T-cell (primary cell): ENCODE data around the gene PMPCA. TPM values are rescaled to one million over a fixed set of nuclear protein-coding genes. Genes with fewer than 3 reads are reported as not detected.

ENCODE experiments used
- ATAC-seq, 4 experiments: fragments of 200-7000 bp in 3 of 4; fragments of 150-1000 bp in 1 of 4; cut with Tn5 transposase; replicated peaks in 1 of 4; 1 replicate in 3 of 4; 2 replicates in 1 of 4; pipeline ENCODE4 v1.10.0; 2021; ENCODE audit warnings: moderate library complexity in 3 of 4, mild to moderate bottlenecking in 2 of 4, moderate number of reproducible peaks in 1 of 4
- CTCF ChIA-PET, 2 donors: fragments of 300-600 bp; sonication (Branson Sonifier 250); formaldehyde crosslinking; loops; one replicate each; lab custom pipeline; 2022; ENCODE audit warnings: antibody characterized with exemption in 2 of 2; lab: Charles Lee
- POLR2A ChIA-PET, 2 donors: fragments of 300-600 bp; sonication (Branson Sonifier 250); formaldehyde crosslinking; loops; one replicate each; lab custom pipeline; 2022; ENCODE audit warnings: antibody characterized with exemption in 2 of 2; lab: Charles Lee
- DNase-seq, 35 experiments: peaks; one replicate each; pipeline versions ENCODE4 v3.0.0 to v3.0.0-alpha.2; 2013 to 2023
- H3K27ac ChIP-seq: one replicate; pipeline ENCODE4 v1.5.1; 2013; ENCODE audit warnings: low read length
- H3K27me3 ChIP-seq, 2 experiments: replicated peaks in 1 of 2; 1 replicate in 1 of 2; 2 replicates in 1 of 2; pipeline versions ENCODE4 v1.6.1 to v1.7.0; 2013; ENCODE audit warnings: low read length in 1 of 2, mixed read lengths in 1 of 2; ENCODE audit not compliant: control insufficient read depth in 2 of 2, insufficient read depth in 2 of 2; ENCODE audit errors: extremely low read depth in 1 of 2
- H3K36me3 ChIP-seq, 2 donors: 1 replicate in 1 of 2; 2 replicates in 1 of 2; pipeline versions ENCODE4 v1.6.1 to v1.7.0; 2013; ENCODE audit warnings: low read length in 1 of 2; ENCODE audit not compliant: control insufficient read depth in 2 of 2, insufficient read depth in 1 of 2; ENCODE audit errors: extremely low read depth in 1 of 2
- H3K4me1 ChIP-seq, 2 experiments: 1 replicate in 1 of 2; 2 replicates in 1 of 2; pipeline versions ENCODE4 v1.6.1 to v1.7.0; 2013; ENCODE audit warnings: low read length in 2 of 2, mixed read lengths in 1 of 2; ENCODE audit not compliant: insufficient read depth in 2 of 2, control insufficient read depth in 1 of 2; ENCODE audit errors: extremely low read depth in 1 of 2
- H3K4me3 ChIP-seq, 2 donors: 1 replicate in 1 of 2; 2 replicates in 1 of 2; pipeline versions ENCODE4 v1.5.1 to v1.7.0; 2013; ENCODE audit warnings: mild to moderate bottlenecking in 2 of 2, low read length in 1 of 2, moderate library complexity in 1 of 2; ENCODE audit not compliant: control insufficient read depth in 1 of 2; ENCODE audit errors: extremely low read depth in 1 of 2
- H3K9me3 ChIP-seq: 2 replicates; pipeline ENCODE4 v1.7.0; 2013
- H3K27ac Mint-ChIP-seq, 2 donors: one replicate each; pipeline ENCODE4 v1.8.0; 2020 to 2021; ENCODE audit warnings: mild to moderate bottlenecking in 2 of 2, mixed read lengths in 2 of 2
- H3K27me3 Mint-ChIP-seq, 2 donors: one replicate each; pipeline ENCODE4 v1.8.0; 2021 to 2022; ENCODE audit warnings: mixed read lengths in 2 of 2
- H3K36me3 Mint-ChIP-seq: one replicate; pipeline ENCODE4 v1.8.0; 2021; ENCODE audit warnings: mixed read lengths
- H3K4me1 Mint-ChIP-seq, 3 donors: one replicate each; pipeline ENCODE4 v1.8.0; 2020 to 2022; ENCODE audit warnings: mixed read lengths in 3 of 3, mild to moderate bottlenecking in 1 of 3
- H3K4me3 Mint-ChIP-seq, 3 donors: one replicate each; pipeline ENCODE4 v1.8.0; 2020 to 2022; ENCODE audit warnings: mild to moderate bottlenecking in 3 of 3, mixed read lengths in 3 of 3, moderate library complexity in 3 of 3
- H3K9me3 Mint-ChIP-seq, 3 donors: one replicate each; pipeline ENCODE4 v1.8.0; 2020 to 2022; ENCODE audit warnings: mixed read lengths in 3 of 3
- WGBS: methylation state at CpG from one replicate; pipeline ENCODE4 v1.1.5; 2013; ENCODE audit warnings: missing lambda C conversion rate; ENCODE audit not compliant: insufficient coverage; 5-methylcytosine and 5-hydroxymethylcytosine counted together
- total RNA-seq, 35 experiments: library from RNA in 6 of 35; stranded (reverse) in 6 of 35; fragments of 120-200 nt in 1 of 35; gene quantifications; one replicate each; pipeline versions ENCODE4 v1.2.1 to v1.2.4 and lab custom pipeline; 2013 to 2026

Gene PMPCA
- total RNA-seq, 5 donors from 2014 or later (not counting 1 experiment from before 2014, with no cell fraction given): 55.8 to 81.9 (median 65.7) TPM

DNA sequence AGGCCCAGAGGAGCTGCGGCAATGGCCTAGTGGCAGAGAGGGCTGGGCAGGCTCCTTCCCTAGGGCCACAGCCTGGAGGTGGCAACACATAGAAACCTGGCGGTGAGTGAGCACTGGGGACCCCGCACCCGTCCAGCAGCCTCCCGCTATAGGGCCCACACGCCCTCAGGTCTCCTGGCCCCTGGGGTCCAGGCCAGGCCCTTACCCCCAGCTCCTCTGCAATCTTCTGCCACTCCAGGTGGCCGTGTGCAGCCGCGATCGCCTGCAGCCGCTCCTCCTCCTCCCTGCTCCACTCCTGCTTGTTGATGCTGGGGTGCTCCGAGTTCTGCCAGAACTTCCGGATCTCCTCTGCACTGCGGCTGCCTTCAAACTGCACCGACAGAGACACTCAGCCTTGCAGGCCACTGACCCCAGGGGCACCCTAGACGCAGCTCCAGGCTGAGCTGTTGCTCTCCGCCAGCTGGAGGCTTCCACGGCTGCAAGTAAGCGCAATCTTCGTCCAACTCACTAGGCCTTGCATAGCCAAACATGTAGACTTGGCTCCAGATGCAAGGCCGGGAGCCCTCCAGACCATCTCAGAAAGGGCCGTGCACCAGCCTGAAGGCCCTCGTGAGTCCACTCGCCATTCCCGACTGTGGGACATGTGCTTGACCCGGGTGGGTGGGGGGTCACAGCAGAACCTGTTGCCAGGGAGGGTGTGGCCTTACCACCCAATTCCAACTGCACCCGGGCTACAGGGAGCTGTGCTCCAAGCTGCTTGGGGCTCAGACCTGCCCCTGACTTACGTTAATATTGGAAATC is 18.5 kb upstream of the PMPCA start:
- Mint-ChIP-seq H3K36me3 (peaks cover 46% of the 10 kb centered on the region), H3K4me3 (no peak overlapping the region), H3K27ac (no peak overlapping the region), H3K9me3 (no peaks in the 10 kb centered on the region), H3K27me3 (no peaks in the 10 kb centered on the region), H3K4me1 (no peaks in the 10 kb centered on the region)
- CTCF ChIA-PET: no interaction called here
- Histone ChIP-seq H3K9me3 (no peaks in the 10 kb centered on the region), H3K27ac (no peak overlapping the region), H3K4me1 (no peaks in the 10 kb centered on the region), H3K4me3 (no peak overlapping the region), H3K36me3 (peaks cover 4 to 85% of the 10 kb centered on the region in 2 donors), H3K27me3 (peaks cover 0 to 4% of the 10 kb centered on the region in 2 experiments)
- 97% methylated on average over 26 of the region's 28 CpGs for WGBS
- no peak for DNase-seq
- no peak for ATAC-seq
- POLR2A ChIA-PET: no interaction called here

GRCh38 chr9:136392538-136393449 is 17.7 kb upstream of the PMPCA start:
- POLR2A ChIA-PET: interaction anchor here in 1 of 2 donors (0.5 kb wide), 2 partner anchors 10 to 24 kb away, joined by 3 read pairs; no protein-coding TSS in a partner anchor
- CTCF ChIA-PET: no interaction called here
- DNase-seq (no peak), ATAC-seq (no peak)
- Mint-ChIP-seq H3K4me3 (no peak overlapping the region), H3K27ac (no peak overlapping the region), H3K27me3 (no peaks in the 10 kb centered on the region), H3K36me3 (peaks cover 43% of the 10 kb centered on the region), H3K4me1 (peaks cover 0 to 2% (median 2%) of the 10 kb centered on the region in 3 donors), H3K9me3 (no peaks in the 10 kb centered on the region)
- Histone ChIP-seq H3K36me3 (peaks cover 4 to 83% of the 10 kb centered on the region in 2 donors), H3K27ac (no peak overlapping the region), H3K4me3 (no peak overlapping the region), H3K27me3 (peaks cover 0 to 4% of the 10 kb centered on the region in 2 experiments), H3K4me1 (no peaks in the 10 kb centered on the region), H3K9me3 (no peaks in the 10 kb centered on the region)
- 93% methylated on average over 18 of the region's 21 CpGs for WGBS

GRCh38 chr9:136393531-136393930 is 16.9 kb upstream of the PMPCA start:
- H3K4me3 Mint-ChIP-seq: no peak overlapping the region
- no peaks in the 10 kb centered on the region for H3K9me3 Mint-ChIP-seq
- DNase-seq (no peak), ATAC-seq (no peak)
- H3K4me1 Mint-ChIP-seq: peaks cover under 1 to 7% (median 6%) of the 10 kb centered on the region in 3 donors
- 92% methylated on average over 8 of the region's 17 CpGs for WGBS
- POLR2A ChIA-PET: interaction anchor here in 1 of 2 donors (0.5 kb wide), 2 partner anchors 12 to 23 kb away, joined by 3 to 4 read pairs; no protein-coding TSS in a partner anchor
- Histone ChIP-seq H3K4me1 (peaks cover 0 to 4% of the 10 kb centered on the region in 2 experiments), H3K9me3 (no peaks in the 10 kb centered on the region), H3K27ac (no peak overlapping the region), H3K4me3 (no peak overlapping the region), H3K36me3 (peaks cover under 1 to 80% of the 10 kb centered on the region in 2 donors), H3K27me3 (peaks cover 0 to 4% of the 10 kb centered on the region in 2 experiments)
- H3K27ac Mint-ChIP-seq: no peak overlapping the region
- CTCF ChIA-PET: no interaction called here
- H3K27me3 Mint-ChIP-seq: no peaks in the 10 kb centered on the region
- H3K36me3 Mint-ChIP-seq: peaks cover 39% of the 10 kb centered on the region

DNA sequence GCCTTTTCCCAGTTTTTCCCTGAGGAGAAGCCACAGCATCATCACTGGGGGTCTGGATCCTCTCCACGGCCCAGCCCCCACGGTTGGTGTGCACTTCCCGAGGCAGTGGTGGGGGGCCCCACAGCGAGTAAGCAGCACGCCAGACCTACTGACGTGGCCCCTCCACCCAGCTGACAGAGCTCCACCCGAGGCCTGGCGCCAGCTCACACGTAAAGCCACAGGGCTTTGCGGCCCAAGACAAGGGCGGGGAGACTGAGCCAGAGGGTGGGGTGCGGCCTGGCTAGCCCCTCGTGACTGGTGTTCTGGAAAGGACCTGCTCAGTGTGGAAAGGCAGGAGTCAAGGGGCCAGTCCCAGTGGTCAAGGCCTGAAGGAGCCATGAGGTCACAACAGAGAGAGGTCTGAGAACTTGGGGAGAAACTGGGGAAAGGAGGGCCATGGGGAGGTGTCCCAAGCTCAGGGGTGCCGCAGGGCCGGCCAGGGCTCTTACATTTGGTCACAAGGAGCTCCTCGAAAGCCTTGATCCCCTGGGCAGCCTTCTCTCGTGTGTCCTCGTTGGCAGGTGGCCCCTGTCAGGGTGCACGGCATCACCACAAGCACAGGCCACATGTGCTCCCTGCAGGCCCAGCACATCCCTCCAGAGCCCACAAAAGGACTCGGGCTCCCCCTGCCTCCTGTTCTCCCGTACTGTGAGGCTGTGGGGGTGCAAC is 16.0 kb upstream of the PMPCA start:
- ChIA-PET POLR2A (interaction anchor here in 1 of 2 donors (0.5 kb wide), 1 partner anchor 13 kb away, joined by 4 read pairs; no protein-coding TSS in a partner anchor), CTCF (no interaction called here)
- no peak overlapping the region for H3K4me3 ChIP-seq
- ATAC-seq (no peak), DNase-seq (no peak)
- Mint-ChIP-seq H3K9me3 (no peaks in the 10 kb centered on the region), H3K4me1 (peaks cover 9 to 16% (median 15%) of the 10 kb centered on the region in 3 donors), H3K36me3 (peaks cover 33% of the 10 kb centered on the region), H3K4me3 (no peak overlapping the region), H3K27ac (no peak overlapping the region), H3K27me3 (no peaks in the 10 kb centered on the region)
- peaks cover 0 to 71% of the 10 kb centered on the region in 2 donors for H3K36me3 ChIP-seq
- peaks cover 0 to 4% of the 10 kb centered on the region in 2 experiments for H3K27me3 ChIP-seq
- H3K4me1 ChIP-seq: peaks cover 4 to 13% of the 10 kb centered on the region in 2 experiments
- H3K27ac ChIP-seq: no peak overlapping the region
- H3K9me3 ChIP-seq: no peaks in the 10 kb centered on the region
- 94% methylated on average over 21 of the region's 21 CpGs for WGBS

- no peaks in the 10 kb centered on the region for H3K27me3 Mint-ChIP-seq
- H3K4me3 Mint-ChIP-seq: no peak overlapping the region
- H3K27ac Mint-ChIP-seq: no peak overlapping the region
- Histone ChIP-seq H3K9me3 (no peaks in the 10 kb centered on the region), H3K27ac (no peak overlapping the region), H3K4me3 (no peak overlapping the region), H3K36me3 (peaks cover 0 to 66% of the 10 kb centered on the region in 2 donors), H3K4me1 (peaks cover 4 to 14% of the 10 kb centered on the region in 2 experiments), H3K27me3 (peaks cover 0 to 4% of the 10 kb centered on the region in 2 experiments)
- peaks cover 30% of the 10 kb centered on the region for H3K36me3 Mint-ChIP-seq
- ChIA-PET CTCF (no interaction called here), POLR2A (no interaction called here)
- H3K4me1 Mint-ChIP-seq: peaks cover 9 to 16% (median 15%) of the 10 kb centered on the region in 3 donors
- no peak for ATAC-seq
- H3K9me3 Mint-ChIP-seq: no peaks in the 10 kb centered on the region
- no peak for DNase-seq
- WGBS: 91% methylated on average over 4 of the region's 13 CpGs
Measured at GRCh38 chr9:136395020-136395340, 15.5 kb upstream of the PMPCA start.
